ENCODE measurements around the gene EPG5.

Gene EPG5

DNA sequence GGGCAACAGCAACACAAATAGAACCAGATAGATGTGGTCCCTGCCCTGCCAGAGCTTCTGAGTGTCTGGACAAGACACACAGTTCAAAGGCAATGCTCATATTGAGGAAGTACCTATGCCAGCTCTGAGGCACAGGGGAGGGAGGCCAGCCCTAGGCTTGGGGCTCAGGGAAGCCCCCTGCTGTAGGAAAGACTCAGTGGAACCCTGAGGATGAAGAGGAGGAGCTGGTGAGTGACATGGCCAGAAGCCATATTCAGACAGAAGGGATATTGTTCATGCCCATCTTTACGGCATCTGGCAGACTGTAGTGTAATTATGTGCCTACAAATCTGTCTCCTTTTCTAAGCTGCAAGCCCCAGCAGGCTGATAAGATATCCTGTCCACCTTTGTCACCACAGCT, 132.8 kb downstream of the EPG5 start:
- DNase-seq (ENCODE audit: low read depth in 1 of 2, low spot score in 1 of 2) = peak in 1 of 2 experiments; percentile 45
- TF ChIP-seq SPI1 (IDR thresholded peaks at IDR 0.05; ENCODE audit: borderline replicate concordance, low read depth) = no peak
- no peak for TF ChIP-seq POLR2AphosphoS5 (IDR thresholded peaks at IDR 0.05; ENCODE audit: low read depth)
- TF ChIP-seq, protein P1, sequence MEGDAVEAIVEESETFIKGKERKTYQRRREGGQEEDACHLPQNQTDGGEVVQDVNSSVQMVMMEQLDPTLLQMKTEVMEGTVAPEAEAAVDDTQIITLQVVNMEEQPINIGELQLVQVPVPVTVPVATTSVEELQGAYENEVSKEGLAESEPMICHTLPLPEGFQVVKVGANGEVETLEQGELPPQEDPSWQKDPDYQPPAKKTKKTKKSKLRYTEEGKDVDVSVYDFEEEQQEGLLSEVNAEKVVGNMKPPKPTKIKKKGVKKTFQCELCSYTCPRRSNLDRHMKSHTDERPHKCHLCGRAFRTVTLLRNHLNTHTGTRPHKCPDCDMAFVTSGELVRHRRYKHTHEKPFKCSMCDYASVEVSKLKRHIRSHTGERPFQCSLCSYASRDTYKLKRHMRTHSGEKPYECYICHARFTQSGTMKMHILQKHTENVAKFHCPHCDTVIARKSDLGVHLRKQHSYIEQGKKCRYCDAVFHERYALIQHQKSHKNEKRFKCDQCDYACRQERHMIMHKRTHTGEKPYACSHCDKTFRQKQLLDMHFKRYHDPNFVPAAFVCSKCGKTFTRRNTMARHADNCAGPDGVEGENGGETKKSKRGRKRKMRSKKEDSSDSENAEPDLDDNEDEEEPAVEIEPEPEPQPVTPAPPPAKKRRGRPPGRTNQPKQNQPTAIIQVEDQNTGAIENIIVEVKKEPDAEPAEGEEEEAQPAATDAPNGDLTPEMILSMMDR (IDR thresholded peaks at IDR 0.05; ENCODE audit: insufficient read depth, low read length) = no peak
- TF ChIP-seq GABPA (IDR thresholded peaks at IDR 0.05; ENCODE audit: low read depth) = no peak
- TF ChIP-seq REST (IDR thresholded peaks at IDR 0.05; ENCODE audit: insufficient replicate concordance, low read depth) = no peak
- Histone ChIP-seq H3K27ac (replicated peaks) (no peak overlapping the region), H3K4me3 (replicated peaks; ENCODE audit: insufficient read depth, low read length) (no peak overlapping the region), H3K27me3 (ENCODE audit: insufficient read depth, poor library complexity, severe bottlenecking) (no peaks in the 10 kb centered on the region)

GRCh38 chr18:45833846-45834245, 133.3 kb downstream of the EPG5 start:
- no peaks in the 10 kb centered on the region for H3K27me3 ChIP-seq (ENCODE audit: insufficient read depth, poor library complexity, severe bottlenecking)
- TF ChIP-seq, protein P1 (IDR thresholded peaks at IDR 0.05; ENCODE audit: insufficient read depth, low read length) = no peak
- no peak for TF ChIP-seq POLR2AphosphoS5 (IDR thresholded peaks at IDR 0.05; ENCODE audit: low read depth)
- TF ChIP-seq REST (IDR thresholded peaks at IDR 0.05; ENCODE audit: insufficient replicate concordance, low read depth) = no peak
- TF ChIP-seq SPI1 (IDR thresholded peaks at IDR 0.05; ENCODE audit: borderline replicate concordance, low read depth) = no peak
- TF ChIP-seq GABPA (IDR thresholded peaks at IDR 0.05; ENCODE audit: low read depth) = no peak
- no peak for DNase-seq (ENCODE audit: low read depth in 1 of 2, low spot score in 1 of 2)
- H3K4me3 ChIP-seq (replicated peaks; ENCODE audit: insufficient read depth, low read length) = no peak overlapping the region
- H3K27ac ChIP-seq (replicated peaks) = no peak overlapping the region

- no peak for DNase-seq (ENCODE audit: low read depth in 1 of 2, low spot score in 1 of 2)
- no peaks in the 10 kb centered on the region for H3K27me3 ChIP-seq (ENCODE audit: insufficient read depth, poor library complexity, severe bottlenecking)
- no peak overlapping the region for H3K27ac ChIP-seq (replicated peaks)
- H3K4me3 ChIP-seq (replicated peaks; ENCODE audit: insufficient read depth, low read length) = no peak overlapping the region
- no peak for TF ChIP-seq SPI1 (IDR thresholded peaks at IDR 0.05; ENCODE audit: borderline replicate concordance, low read depth)
These were observed 136.2 kb downstream of the EPG5 start for GRCh38 chr18:45830917-45831316.

GRCh38 chr18:45829855-45830254, 137.3 kb downstream of the EPG5 start:
- TF ChIP-seq, protein P1 (IDR thresholded peaks at IDR 0.05; ENCODE audit: insufficient read depth, low read length) = no peak
- no peak for TF ChIP-seq REST (IDR thresholded peaks at IDR 0.05; ENCODE audit: insufficient replicate concordance, low read depth)
- no peak for TF ChIP-seq SPI1 (IDR thresholded peaks at IDR 0.05; ENCODE audit: borderline replicate concordance, low read depth)
- TF ChIP-seq POLR2AphosphoS5 (IDR thresholded peaks at IDR 0.05; ENCODE audit: low read depth) = no peak
- TF ChIP-seq GABPA (IDR thresholded peaks at IDR 0.05; ENCODE audit: low read depth) = no peak
- no peak for DNase-seq (ENCODE audit: low read depth in 1 of 2, low spot score in 1 of 2)
- Histone ChIP-seq H3K27me3 (ENCODE audit: insufficient read depth, poor library complexity, severe bottlenecking) (no peaks in the 10 kb centered on the region), H3K4me3 (replicated peaks; ENCODE audit: insufficient read depth, low read length) (no peak overlapping the region), H3K27ac (replicated peaks) (no peak overlapping the region)
